DMS114 treated with DMSO at 0.1 percent for 48 hours (cell line): ENCODE data around the gene AFF4.
"Not testable (repeated sequence)": the region's sequence is repeated elsewhere in the genome, so short reads cannot be mapped to it uniquely, and the experiment has no call there.

Source experiments
- DNase-seq: peaks from one replicate; lab custom pipeline; 2025; ENCODE audit not compliant: unreplicated experiment; lab: John Stamatoyannopoulos, UW

The AFF4 gene

GRCh38 chr5:132860742-132861141 is 102.7 kb downstream of the AFF4 start:
- DNase-seq: no peak

GRCh38 chr5:132859889-132860437 is 103.5 kb downstream of the AFF4 start:
- no peak for DNase-seq

- DNase-seq: no peak
These were observed 107.4 kb downstream of the AFF4 start for GRCh38 chr5:132856011-132856410.

GRCh38 chr5:132854992-132855391 is 108.4 kb downstream of the AFF4 start:
- DNase-seq: not testable (repeated sequence)

GRCh38 chr5:132854301-132854700 is 109.1 kb downstream of the AFF4 start:
- DNase-seq: no peak

- DNase-seq: no peak
These were observed 109.6 kb downstream of the AFF4 start for GRCh38 chr5:132853790-132854189.

GRCh38 chr5:132853323-132853722 is 110.1 kb downstream of the AFF4 start:
- DNase-seq: no peak

GRCh38 chr5:132850066-132850465 is 113.4 kb downstream of the AFF4 start:
- no peak for DNase-seq

- no peak for DNase-seq
These were observed 114.1 kb downstream of the AFF4 start for GRCh38 chr5:132849347-132849746.

- DNase-seq: no peak
These were observed 115.2 kb downstream of the AFF4 start for GRCh38 chr5:132848270-132848669.

GRCh38 chr5:132841305-132841704 is 122.1 kb downstream of the AFF4 start:
- DNase-seq: no peak

GRCh38 chr5:132840896-132841295 is 122.5 kb downstream of the AFF4 start:
- DNase-seq: no peak

- no peak for DNase-seq
These were observed 123.1 kb downstream of the AFF4 start for GRCh38 chr5:132840313-132840712.

GRCh38 chr5:132839426-132840301 is 123.8 kb downstream of the AFF4 start:
- no peak for DNase-seq

- no peak for DNase-seq
These were observed 124.7 kb downstream of the AFF4 start for GRCh38 chr5:132838516-132839282.

GRCh38 chr5:132837868-132838267 is 125.6 kb downstream of the AFF4 start:
- no peak for DNase-seq

- DNase-seq: no peak
These were observed 126.6 kb downstream of the AFF4 start for GRCh38 chr5:132836852-132837251.

- DNase-seq: no peak
These were observed 129.4 kb downstream of the AFF4 start for GRCh38 chr5:132834057-132834456.

- no peak for DNase-seq
These were observed 130.8 kb downstream of the AFF4 start for GRCh38 chr5:132832612-132833011.

- no peak for DNase-seq
These were observed 132.2 kb downstream of the AFF4 start for GRCh38 chr5:132831095-132831860.

GRCh38 chr5:132830436-132831094 is 132.9 kb downstream of the AFF4 start, which contains the start of gene SHROOM1:
TSS of gene SHROOM1 (minus strand) at chr5:132830647. CDS start at chr5:132826140, 4,507 bp downstream.
- DNase-seq: no peak
